Activated CD8-positive, alpha-beta T cell treated with anti-CD3 and anti-CD28 coated beads for 36 hours (primary cell): ENCODE results near the gene RPL35. TPM values are rescaled to one million over a fixed set of nuclear protein-coding genes. Genes with fewer than 3 reads are reported as not detected.
A peak's percentile ranks its signal among the peaks of the same experiment; 100 is the strongest.

Source experiments
- ATAC-seq: fragments of 200-7000 bp; cut with Tn5 transposase; one replicate; pipeline ENCODE4 v1.10.0; 2021; ENCODE audit warnings: mild to moderate bottlenecking, moderate library complexity
- CTCF ChIA-PET: fragments of 350-600 bp; sonication (Branson Sonifier 250); formaldehyde crosslinking; loops from one replicate; lab custom pipeline; 2021; ENCODE audit warnings: antibody characterized with exemption; lab: Charles Lee
- POLR2A ChIA-PET: fragments of 350-600 bp; sonication (Branson Sonifier 250); formaldehyde crosslinking; loops from one replicate; lab custom pipeline; 2021; ENCODE audit warnings: antibody characterized with exemption; lab: Charles Lee
- DNase-seq: peaks from one replicate; pipeline ENCODE4 v3.0.0-alpha.2; 2020
- H3K27ac Mint-ChIP-seq: one replicate; pipeline ENCODE4 v1.8.0; 2021; ENCODE audit warnings: mild to moderate bottlenecking, mixed read lengths
- H3K27me3 Mint-ChIP-seq: one replicate; pipeline ENCODE4 v1.8.0; 2021; ENCODE audit warnings: mixed read lengths
- H3K36me3 Mint-ChIP-seq: one replicate; pipeline ENCODE4 v1.8.0; 2021; ENCODE audit warnings: low read depth, mixed read lengths
- H3K4me1 Mint-ChIP-seq: one replicate; pipeline ENCODE4 v1.8.0; 2021; ENCODE audit warnings: low read depth, mixed read lengths
- H3K4me3 Mint-ChIP-seq: one replicate; pipeline ENCODE4 v1.8.0; 2021; ENCODE audit warnings: mild to moderate bottlenecking, moderate library complexity, mixed read lengths
- H3K9me3 Mint-ChIP-seq: one replicate; pipeline ENCODE4 v1.8.0; 2021; ENCODE audit warnings: mixed read lengths
- CTCF ChIP-seq: fragments of 200-600 bp; IDR thresholded peaks from one replicate; pipeline ENCODE4 v1.8.0; 2022; ENCODE audit warnings: antibody characterized with exemption, mild to moderate bottlenecking
- intact Hi-C: fragments of 100-400 bp; cut with micrococcal nuclease; formaldehyde crosslinking; loops from one replicate; pipeline ENCODE4 v1.10.0; 2022
- total RNA-seq, 2 experiments: library from RNA; stranded (reverse); gene quantifications; one replicate each; pipeline ENCODE4 v1.2.3, GENCODE V29; 2021

Gene RPL35
- total RNA-seq, 2 experiments from 2014 or later: 2,301 to 2,341 TPM

GRCh38 chr9:124884376-124884775 lies 22.6 kb upstream of the RPL35 start:
- no peak overlapping the region for H3K27ac Mint-ChIP-seq
- H3K9me3 Mint-ChIP-seq: no peaks in the 10 kb centered on the region
- peaks cover 46% of the 10 kb centered on the region for H3K36me3 Mint-ChIP-seq
- ChIA-PET POLR2A (interaction anchor here (0.7 to 1.0 kb wide), 3 partner anchors 9 to 413 kb away, joined by 3 to 4 read pairs (median 3); no protein-coding TSS in a partner anchor), CTCF (interaction anchor here (0.5 to 2.0 kb wide), 2 partner anchors 31 to 88 kb away, joined by 3 to 5 read pairs; partner anchors contain the start of gene WDR38)
- no peaks in the 10 kb centered on the region for H3K4me1 Mint-ChIP-seq
- TF ChIP-seq CTCF: no peak
- no peak for DNase-seq
- H3K27me3 Mint-ChIP-seq: no peaks in the 10 kb centered on the region
- ATAC-seq: no peak
- H3K4me3 Mint-ChIP-seq: no peak overlapping the region
- intact Hi-C loops: no loop called here

- no peak for TF ChIP-seq CTCF
- Mint-ChIP-seq H3K36me3 (peaks cover 42% of the 10 kb centered on the region), H3K9me3 (no peaks in the 10 kb centered on the region), H3K27me3 (no peaks in the 10 kb centered on the region), H3K4me3 (no peak overlapping the region), H3K4me1 (no peaks in the 10 kb centered on the region), H3K27ac (no peak overlapping the region)
- ChIA-PET POLR2A (interaction anchor here (1.0 to 2.4 kb wide), 2 partner anchors 11 to 13 kb away, joined by 5 to 6 read pairs; no protein-coding TSS in a partner anchor), CTCF (interaction anchor here (2.4 kb wide), 1 partner anchor 29 kb away, joined by 6 read pairs; the partner anchor contains the start of gene WDR38)
- no peak for ATAC-seq
- intact Hi-C loops: no loop called here
- no peak for DNase-seq
Measured at GRCh38 chr9:124882231-124882630, 20.5 kb upstream of the RPL35 start.

GRCh38 chr9:124881138-124881743 lies 19.5 kb upstream of the RPL35 start:
- CTCF ChIA-PET: interaction anchor here (0.7 to 2.4 kb wide), 2 partner anchors 28 to 106 kb away, joined by 4 to 6 read pairs; partner anchors contain the start of gene WDR38
- H3K27me3 Mint-ChIP-seq: no peaks in the 10 kb centered on the region
- TF ChIP-seq CTCF: no peak
- ATAC-seq (no peak), DNase-seq (no peak)
- POLR2A ChIA-PET: interaction anchor here (1.0 to 2.4 kb wide), 2 partner anchors 10 to 12 kb away, joined by 5 to 6 read pairs; no protein-coding TSS in a partner anchor
- H3K36me3 Mint-ChIP-seq: peaks cover 40% of the 10 kb centered on the region
- intact Hi-C loops: no loop called here
- peaks cover 2% of the 10 kb centered on the region for H3K4me1 Mint-ChIP-seq
- no peak overlapping the region for H3K4me3 Mint-ChIP-seq
- peak overlapping the region; percentile 25 for H3K27ac Mint-ChIP-seq
- H3K9me3 Mint-ChIP-seq: no peaks in the 10 kb centered on the region

- Mint-ChIP-seq H3K27me3 (no peaks in the 10 kb centered on the region), H3K9me3 (no peaks in the 10 kb centered on the region), H3K4me3 (no peak overlapping the region), H3K4me1 (peaks cover 2% of the 10 kb centered on the region), H3K27ac (no peak overlapping the region), H3K36me3 (peaks cover 36% of the 10 kb centered on the region)
- CTCF ChIA-PET: interaction anchor here (0.7 to 2.4 kb wide), 3 partner anchors 27 to 108 kb away, joined by 3 to 6 read pairs (median 4); partner anchors contain the start of gene WDR38
- intact Hi-C loops: no loop called here
- no peak for DNase-seq
- POLR2A ChIA-PET: interaction anchor here (0.9 to 14.9 kb wide), 4 partner anchors 9 to 24 kb away, joined by 3 to 280 read pairs (median 4); partner anchors contain the start of genes ARPC5L, RPL35 and WDR38
- no peak for TF ChIP-seq CTCF
- ATAC-seq: no peak
Measured at GRCh38 chr9:124880501-124880900, 18.7 kb upstream of the RPL35 start.

- Mint-ChIP-seq H3K9me3 (no peaks in the 10 kb centered on the region), H3K4me3 (no peak overlapping the region), H3K27ac (no peak overlapping the region), H3K36me3 (peaks cover 38% of the 10 kb centered on the region), H3K4me1 (peaks cover 7% of the 10 kb centered on the region), H3K27me3 (no peaks in the 10 kb centered on the region)
- DNase-seq (no peak), ATAC-seq (no peak)
- TF ChIP-seq CTCF: no peak
- ChIA-PET CTCF (interaction anchor here (0.6 to 1.6 kb wide), 2 partner anchors 22 to 26 kb away, joined by 4 to 6 read pairs; partner anchors contain the start of gene WDR38), POLR2A (interaction anchor here (0.6 to 14.9 kb wide), 5 partner anchors 9 to 632 kb away, joined by 3 to 280 read pairs (median 4); partner anchors contain the start of genes ARPC5L, RPL35 and WDR38)
- intact Hi-C loops: loop anchor here (10.0 kb wide), 1 partner anchor 266 kb away; the partner anchor contains the start of gene SCAI
Measured at GRCh38 chr9:124879226-124879625, 17.5 kb upstream of the RPL35 start.
